ENCODE measurements around the gene APLN.

DNA sequence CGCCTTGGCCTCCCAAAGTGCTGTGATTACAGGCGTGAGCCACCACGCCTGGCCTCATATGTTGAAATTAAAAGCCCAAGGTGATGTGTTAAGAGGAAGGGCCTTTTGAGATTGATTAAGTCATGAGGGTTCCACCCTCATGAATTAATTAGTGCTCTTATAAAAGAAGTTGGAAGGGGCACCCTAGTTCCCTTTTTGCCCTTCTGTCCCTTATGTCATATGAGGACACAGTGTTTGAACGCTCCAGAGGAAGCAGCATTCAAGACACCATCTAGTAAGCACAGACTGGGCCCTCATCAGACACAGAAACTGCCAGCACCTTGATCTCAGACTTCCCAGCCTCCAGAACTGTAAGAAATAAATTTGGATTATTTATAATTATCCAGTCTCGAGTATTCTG, 5.1 kb upstream of the APLN start:
- TF ChIP-seq, protein P1, sequence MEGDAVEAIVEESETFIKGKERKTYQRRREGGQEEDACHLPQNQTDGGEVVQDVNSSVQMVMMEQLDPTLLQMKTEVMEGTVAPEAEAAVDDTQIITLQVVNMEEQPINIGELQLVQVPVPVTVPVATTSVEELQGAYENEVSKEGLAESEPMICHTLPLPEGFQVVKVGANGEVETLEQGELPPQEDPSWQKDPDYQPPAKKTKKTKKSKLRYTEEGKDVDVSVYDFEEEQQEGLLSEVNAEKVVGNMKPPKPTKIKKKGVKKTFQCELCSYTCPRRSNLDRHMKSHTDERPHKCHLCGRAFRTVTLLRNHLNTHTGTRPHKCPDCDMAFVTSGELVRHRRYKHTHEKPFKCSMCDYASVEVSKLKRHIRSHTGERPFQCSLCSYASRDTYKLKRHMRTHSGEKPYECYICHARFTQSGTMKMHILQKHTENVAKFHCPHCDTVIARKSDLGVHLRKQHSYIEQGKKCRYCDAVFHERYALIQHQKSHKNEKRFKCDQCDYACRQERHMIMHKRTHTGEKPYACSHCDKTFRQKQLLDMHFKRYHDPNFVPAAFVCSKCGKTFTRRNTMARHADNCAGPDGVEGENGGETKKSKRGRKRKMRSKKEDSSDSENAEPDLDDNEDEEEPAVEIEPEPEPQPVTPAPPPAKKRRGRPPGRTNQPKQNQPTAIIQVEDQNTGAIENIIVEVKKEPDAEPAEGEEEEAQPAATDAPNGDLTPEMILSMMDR (IDR thresholded peaks at IDR 0.05; ENCODE audit: low read depth, low read length) = no peak
- no peak for TF ChIP-seq EZH2phosphoT487 (IDR thresholded peaks at IDR 0.05; ENCODE audit: low read depth)
